HG02852 (cell line): ENCODE measurements around the gene AKT3.

ENCODE experiments used
- ATAC-seq: cut with Tn5 transposase; IDR thresholded peaks from one replicate; pipeline ENCODE4 v1.9.1; 2021; ENCODE audit warnings: mild to moderate bottlenecking, moderate library complexity; ENCODE audit not compliant: unreplicated experiment

AKT3 gene

DNA sequence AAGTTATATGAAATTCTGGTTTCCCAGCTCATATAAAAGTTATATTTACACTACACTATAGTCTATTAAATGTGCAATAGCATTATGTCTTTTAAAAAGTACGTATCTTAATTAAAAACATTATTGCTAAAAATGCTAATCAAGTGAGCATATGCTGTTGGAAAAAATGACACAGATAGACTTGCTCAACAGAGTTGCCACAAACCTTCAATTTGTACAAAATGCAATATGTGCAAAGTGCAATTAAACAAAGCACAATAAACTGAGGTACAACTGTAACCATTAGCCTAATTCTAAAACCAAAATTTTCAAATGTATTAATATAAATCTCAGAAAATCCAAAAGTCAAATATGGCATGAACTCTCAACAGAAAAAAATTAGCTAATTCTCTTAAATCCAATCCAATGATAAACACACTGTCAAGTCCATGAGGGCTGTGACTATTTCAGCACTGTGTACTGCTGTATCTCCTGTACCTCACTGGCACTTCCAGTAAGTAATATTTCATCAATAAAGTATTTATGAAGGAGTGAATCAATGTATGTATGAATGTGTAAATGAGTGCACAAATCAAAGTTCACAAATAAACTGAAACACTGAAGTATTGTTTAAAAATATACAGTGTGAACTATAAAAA lies 116.3 kb downstream of the AKT3 start:
- no peak for ATAC-seq

DNA sequence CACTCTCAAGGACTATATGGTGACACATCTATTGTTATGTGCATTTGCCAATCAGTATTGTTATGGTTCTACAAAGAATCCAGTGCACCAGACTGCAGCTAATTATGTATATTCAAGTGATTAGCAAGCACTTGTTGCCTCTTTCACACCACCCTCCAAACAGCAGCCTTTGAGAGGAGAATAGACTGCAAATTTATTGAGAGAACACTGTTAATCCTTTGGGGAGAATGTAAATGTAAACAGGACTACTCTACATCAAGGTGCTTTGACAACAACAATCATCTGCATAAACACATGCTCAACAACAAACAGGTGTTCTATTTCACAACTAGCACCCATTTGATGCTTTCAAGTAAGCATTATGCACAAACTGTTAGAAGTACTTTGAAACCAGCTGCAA lies 117.4 kb downstream of the AKT3 start:
- ATAC-seq, result no peak

DNA sequence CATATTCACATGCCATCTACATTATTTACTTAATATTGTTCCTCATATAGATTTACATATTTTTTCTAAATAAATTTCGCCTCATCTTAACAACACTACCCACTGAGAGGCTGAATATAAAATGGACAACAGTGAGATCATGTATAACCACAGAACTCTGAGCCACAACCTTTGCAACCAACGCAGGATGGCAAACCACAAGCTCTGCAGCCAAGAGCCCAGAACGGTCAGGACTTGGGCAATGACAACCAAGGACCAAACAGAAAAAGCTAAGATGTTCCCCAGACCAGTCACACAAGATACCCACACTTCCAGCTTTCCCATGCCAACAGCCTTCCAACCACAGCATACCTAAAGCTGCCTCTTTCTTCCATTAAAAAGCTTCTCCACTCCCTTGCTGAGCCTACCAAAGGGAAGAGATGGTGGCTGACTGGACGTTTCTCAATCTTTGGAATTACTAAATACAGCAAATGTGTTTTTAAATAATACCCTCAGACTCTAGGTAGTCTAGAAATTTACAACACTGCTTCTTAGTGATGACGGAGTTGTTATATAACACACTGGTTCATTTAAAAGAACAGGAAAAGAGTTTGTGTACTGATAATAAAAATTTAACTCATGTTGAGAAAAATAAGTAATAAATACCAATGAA lies 117.9 kb downstream of the AKT3 start:
- ATAC-seq, result no peak

DNA sequence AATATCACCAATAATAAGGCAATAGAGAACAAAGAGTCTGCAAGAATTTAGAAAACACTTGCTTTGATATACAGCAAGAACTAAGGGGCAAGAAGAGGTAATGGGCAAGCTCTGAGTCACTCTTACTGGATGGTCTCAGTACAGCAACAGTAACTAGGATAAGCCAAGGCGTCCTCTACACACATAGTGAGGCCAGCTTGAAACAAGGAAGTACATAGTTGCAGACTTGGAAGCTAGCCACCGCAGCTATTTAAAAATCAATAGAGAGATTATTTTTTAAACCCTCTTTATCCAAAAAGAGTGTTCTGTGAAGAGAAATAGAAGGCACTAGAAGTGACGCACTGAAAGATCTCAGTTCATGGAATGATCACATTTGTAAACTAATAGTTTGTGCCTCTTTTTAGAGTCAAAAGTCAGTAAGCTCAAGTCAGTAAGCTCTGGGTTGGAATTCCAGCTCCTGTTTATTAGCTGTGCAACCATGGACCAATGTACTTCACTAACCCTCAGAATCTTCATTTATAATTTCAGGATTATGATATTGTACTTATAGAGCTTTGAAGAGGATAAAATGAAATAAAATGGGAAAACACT lies 118.6 kb downstream of the AKT3 start:
- no peak for ATAC-seq

DNA sequence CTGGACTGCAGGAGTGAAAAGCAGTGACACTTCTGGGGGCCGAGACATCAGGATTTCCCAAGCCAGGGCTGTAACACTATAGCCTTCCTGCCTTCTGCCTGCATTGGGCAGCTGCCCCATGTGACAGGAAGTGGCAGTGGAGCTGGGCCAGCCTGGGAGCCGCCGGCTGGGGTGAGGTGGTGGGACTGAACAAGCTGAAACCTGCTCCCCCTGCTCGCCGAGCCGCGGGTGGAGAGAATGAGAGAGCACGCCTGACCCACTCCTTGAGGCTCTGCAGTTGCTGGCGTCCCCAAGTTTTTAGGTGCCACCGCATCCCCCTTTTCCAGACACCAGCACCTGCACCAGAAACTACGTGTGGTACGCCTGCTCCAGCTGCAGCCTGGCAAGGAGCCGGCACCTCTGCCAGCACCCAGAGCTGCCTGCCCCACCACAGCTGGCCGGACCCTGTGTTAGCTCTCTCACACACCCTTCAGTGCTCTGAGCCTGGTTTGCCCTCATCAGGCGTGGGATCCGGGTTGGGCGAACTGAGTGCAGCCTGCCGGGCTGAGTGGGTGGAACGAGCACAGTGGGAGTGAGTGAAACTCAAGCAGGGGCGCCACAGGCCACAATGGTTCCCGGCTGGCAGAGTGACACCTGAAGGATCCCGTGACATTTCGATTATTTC lies 119.4 kb downstream of the AKT3 start:
- no peak for ATAC-seq

DNA sequence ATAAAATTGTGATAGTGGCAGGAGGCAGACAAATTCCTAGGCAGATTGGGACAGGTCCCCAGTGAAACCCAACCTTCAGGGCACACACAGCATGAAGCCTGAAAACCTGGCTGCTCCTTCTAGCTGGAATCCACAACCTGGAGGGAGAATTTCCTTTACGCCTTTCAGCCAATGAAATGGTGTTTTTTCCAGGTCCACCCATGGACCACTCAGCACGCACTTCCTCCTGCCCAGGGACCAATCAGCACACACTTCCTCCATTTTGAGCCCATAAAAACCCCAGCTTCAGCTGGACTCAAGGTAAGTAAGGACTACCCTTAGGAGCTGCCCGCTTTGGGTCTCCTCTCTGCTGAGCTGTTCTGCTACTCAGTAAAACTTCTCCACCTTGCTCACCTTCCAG lies 120.1 kb downstream of the AKT3 start:
- no peak for ATAC-seq

DNA sequence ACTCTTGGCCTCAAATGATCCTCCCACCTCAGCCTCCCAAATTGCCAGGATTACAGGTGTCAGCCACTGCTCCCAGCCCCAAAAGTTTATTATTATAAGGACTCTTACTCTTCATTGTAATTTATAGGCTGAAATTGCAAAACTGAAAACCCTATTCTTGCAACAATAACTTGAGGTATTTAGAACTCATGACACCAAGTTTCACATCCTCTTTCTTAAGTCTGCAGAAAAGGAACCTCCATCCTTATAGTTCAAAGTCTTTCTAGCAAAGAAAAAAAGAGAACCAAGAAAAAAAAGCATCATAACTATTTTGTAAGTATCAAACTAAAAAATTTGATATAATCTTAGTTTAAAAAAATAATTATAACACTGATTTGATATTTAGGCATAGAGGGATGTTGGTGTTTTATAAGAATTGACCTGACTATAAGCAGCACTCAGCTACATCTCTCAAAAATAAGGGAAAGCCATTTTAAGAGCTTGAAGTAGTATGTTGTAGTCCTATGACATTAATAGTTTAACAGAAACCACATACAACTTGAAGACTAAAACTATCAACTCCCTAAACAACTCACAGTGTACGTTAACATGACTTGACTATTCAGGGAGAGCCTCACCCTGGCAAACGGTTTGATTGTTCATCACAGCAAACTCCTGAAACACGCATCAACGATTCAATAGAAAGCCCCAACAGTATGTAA lies 122.4 kb downstream of the AKT3 start:
- peak; percentile 79 for ATAC-seq

DNA sequence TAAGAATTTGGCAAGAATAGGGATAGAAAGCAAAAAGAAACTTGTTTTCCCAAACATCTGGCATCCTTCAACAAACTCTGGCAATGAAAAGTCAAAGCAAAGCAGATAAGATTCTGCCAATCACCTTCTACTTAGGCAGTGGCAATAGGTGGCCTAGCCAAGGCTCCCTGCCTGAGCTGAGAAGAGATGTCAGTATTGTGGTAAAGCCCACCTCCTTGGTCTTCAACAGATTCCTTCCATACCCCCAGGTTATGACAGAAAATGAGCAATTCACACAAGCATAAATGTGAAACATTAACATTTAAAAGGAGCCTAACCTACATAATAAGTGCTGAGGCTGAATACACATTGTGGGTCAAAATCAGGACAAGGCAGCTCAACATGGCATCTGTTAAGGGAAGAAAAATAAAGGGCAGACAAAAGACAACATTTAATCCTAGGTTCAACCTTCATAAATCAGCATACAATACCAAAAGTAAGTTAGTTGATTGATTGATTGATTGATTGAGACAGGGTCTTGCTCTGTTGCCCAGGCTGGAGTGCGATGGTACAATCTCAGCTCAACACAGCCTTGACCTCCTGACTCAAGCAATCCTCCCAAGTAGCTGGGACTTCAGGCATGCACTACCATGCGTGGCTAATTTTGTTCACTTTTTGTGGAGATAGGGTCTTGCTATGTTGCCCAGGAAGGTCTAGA lies 123.1 kb downstream of the AKT3 start:
- peak; percentile 8 for ATAC-seq

DNA sequence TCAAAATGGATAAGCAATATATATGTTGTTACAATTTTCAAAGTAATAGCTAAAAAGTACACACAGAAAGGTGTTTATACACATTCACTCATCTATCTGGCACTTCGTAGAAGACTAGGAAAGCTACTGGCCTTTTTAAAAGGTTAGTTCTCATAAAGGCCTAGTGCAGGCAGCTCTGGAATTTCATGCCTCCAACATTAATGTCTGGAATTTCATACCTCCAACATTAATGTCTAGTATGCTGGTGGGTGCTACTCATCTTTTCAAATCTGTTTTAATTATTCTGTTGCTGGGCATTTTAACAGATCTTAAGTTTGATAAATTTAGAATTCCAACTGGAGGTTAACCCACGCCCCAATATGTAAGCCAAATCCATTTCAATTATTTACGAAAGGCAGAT lies 124.2 kb downstream of the AKT3 start:
- ATAC-seq, result no peak

DNA sequence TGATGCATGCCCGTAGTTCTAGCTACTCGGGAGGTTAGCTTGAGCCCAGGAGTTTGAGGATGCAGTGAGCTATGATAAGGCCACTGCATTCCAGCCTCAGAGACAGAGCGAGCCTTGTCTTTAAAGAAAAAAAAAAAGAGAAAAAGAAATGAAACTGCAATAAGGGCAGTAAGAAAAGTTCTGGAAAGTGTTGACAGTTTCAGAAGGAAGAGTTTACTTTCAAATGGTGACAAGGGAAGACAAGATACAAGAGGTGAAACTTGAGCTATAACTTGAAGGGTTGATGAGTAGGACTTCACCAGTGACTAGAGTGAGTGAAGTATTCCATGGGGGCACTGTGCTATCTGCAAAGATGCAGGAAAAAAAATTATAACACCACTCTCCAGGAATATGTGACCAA lies 125.0 kb downstream of the AKT3 start:
- ATAC-seq, result no peak

DNA sequence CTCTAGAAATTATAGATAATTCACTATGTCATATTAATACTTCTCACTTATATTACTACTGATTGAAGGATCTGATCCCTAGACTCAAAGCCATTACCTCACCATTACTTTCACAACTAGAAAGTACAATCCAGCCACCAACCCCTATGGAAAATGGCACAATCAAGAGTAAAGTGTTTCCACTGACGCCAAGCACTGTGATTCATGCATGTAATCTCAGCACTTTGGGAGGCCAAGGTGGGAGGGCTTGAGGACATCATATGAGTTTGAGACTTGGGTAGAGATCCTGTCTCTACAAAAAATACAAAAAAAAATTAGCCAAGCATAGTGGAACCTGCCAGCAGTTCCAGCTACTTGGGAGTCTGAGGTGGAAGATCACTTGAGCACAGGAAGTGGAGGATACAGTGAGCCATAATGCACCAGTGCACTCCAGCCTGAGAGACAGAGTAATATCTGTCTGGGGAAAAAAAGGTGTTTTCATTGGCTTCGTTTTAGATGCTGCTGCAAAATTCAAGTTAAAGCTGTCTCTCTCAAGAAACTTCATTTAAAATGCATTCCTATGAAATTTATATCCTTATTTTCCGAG lies 126.5 kb downstream of the AKT3 start:
- ATAC-seq, result no peak

DNA sequence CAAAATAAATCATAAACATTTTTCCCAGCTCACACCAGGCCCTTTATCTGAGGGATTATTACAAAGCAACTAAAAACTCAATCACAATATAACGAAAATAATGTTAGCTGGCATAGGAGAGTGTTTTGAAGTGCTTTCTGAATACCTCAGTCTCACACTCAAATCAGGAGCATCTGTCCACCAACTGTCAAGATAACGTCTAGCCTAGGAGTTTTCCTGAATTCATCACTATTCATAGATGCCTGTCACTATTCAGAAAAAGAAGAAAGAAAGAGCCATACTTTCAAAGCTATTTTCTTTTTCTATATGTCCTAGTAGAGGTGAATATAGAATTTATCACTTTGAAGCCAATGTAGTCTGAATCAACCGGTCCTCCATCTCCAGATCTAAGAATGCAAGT lies 127.0 kb downstream of the AKT3 start:
- ATAC-seq, result no peak

DNA sequence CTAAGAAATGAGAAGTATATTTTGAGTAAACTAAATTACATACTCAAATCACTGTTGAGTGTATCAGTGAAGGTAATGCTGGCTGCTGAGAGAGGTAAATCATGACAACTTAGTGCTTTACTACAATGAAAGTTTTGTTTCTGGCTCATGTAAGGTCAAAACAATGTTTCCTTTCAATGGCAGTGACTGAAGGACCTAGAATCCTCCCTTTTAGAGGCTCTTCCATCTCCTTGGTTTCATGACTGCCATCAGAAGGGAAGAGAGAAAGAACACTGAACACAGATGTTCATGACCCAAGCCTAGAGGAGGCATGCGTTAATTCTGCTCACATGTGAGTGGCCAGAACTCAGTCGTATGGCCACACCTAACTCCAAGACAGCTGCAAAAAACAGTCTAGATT lies 130.6 kb downstream of the AKT3 start:
- no peak for ATAC-seq

DNA sequence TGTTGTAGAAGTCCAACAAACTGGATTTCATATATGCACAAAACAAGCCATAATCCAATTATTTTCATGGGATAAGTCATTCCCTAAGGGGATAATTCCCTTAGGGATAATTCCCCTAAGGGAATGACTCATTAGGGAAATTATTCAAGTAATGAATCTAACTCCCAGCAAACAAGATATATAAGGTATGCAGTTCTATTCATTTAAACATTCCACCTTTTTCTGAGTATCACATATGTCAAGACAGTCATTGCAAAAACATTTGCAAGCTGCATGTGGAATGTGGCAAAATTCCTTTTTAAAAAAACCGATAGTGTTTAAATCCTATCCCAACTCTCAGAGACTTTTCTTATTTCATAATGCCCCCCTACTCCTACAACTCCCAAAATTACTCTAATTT lies 131.2 kb downstream of the AKT3 start:
- ATAC-seq, result no peak

DNA sequence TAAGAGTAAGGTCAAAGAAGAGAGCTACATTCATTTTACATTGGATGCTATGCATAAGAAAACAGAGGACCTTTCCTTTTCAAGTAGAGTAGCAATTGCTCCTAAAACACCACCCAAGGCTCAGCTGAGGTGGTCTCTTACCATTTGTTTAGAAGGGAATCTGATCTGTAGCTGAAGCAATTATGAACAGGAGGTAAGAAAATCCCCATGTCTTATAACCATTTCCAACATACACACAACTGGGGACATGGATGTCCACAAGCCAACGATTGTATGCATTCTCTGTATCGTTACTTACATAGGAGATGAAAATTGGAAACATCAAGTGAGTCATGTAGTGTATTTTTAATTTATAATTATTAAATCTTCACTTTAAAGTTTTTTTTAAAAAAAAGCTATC lies 132.0 kb downstream of the AKT3 start:
- no peak for ATAC-seq

DNA sequence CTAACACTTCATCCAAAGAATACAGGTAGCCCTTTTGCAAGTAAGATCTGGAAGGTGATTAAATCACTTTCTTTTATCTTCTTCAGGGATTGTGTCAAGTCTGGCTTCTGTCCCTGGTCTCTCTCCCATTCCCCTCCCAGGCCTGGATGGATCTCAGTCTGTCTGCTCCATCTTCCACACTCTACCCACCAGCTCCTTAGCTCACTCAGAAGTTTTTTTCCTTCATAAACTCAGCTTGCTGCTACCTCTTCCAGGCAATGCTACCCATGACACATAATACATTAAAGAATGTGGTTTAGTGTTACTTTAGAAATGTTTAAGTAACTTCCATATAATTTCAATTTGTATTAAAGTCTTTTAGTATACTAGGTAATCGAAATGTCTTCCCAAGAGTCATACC lies 133.1 kb downstream of the AKT3 start:
- ATAC-seq, result no peak

DNA sequence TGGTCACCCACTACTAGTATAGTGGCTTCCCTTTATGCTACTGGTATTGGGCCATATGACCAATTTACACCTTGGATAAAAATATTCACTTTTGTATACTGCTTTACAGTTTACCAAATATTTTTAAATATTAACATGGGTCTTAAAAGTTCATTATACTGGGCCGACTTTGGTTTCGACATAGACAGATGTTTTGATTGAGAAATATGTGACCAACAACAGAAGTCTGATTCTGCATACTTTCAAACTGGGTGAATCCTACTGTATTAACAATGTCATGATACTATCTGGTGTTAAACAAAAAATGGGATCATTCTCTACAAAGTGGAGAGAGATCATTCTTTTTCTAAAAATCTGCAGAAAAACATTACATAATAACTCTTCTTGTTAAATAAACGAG lies 134.8 kb downstream of the AKT3 start:
- no peak for ATAC-seq

DNA sequence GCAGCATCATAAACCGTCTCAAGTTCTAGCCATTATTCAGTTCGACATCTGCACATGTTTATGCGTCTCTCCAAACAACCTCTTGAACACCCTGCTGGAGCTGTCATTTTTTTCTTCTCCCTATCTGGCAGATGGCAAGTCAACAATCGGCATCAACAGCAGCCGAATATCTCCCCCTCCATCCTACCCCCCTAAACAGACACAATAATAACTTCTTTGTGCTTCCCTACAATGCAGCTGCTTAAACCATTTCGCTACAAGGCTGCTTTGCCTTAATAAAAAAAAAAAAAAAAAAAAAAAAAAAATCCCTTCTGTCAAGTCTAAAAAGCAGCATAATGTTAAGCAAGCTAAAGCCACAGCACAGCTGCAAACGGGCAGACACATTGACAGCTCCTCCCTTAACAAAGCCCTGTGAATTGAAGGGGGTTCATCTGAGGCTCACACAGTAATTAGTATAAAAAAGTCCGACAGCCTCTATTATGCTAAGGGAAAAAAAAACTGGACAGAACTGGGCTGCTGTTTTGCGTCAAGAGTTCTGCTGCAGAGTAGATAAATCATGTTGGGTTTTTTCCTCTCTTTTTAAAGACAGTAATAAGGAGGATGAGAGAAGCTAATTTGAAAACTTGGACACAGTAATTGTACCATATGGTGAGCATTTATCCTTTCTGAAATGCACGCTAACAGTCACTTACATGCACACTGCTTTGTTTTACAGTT lies 136.4 kb downstream of the AKT3 start:
- no peak for ATAC-seq

DNA sequence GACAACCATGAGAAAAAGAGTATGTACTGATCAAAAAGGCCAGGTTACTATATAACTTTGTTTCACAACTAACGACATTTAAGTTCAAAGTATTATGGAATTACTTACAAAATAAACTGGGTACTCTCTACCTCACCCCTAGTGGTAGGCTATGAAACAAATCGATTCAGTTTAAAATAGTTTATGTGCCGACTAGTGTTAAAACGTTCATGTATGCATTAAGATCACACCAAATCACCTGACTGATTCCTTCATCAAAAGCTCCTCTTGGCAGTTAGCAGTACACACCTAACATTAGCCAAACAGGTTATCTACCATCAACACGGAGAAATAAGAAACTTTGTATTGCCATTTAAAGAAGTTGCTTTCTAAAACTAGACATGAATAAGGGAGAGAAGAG lies 137.1 kb downstream of the AKT3 start:
- ATAC-seq, result no peak

DNA sequence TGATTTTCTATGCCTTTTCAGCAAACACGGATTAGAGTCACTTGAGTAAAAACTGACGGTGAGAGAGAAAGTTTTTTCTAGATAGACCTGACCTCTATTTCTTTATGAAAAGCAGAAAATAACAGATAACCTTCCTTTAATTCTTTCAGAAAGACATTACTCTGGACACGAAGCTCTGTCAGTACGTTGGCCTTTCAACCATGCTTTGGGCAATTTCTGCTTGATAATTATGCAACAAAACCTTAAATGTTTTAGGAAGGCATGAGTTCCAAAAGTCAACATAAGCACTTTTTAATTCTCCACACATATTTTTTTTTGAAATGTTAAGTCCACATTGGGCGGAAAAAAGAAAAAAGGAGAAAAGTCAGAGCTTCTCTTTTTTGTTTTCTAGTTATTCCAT lies 137.8 kb downstream of the AKT3 start:
- ATAC-seq, result no peak
